H1 (cell line): ENCODE results near the gene ZDHHC16. TPM values are rescaled to one million over a fixed set of nuclear protein-coding genes. Genes with fewer than 3 reads are reported as not detected.
A peak's percentile ranks its signal among the peaks of the same experiment; 100 is the strongest.

Experiments
- CTCF ChIA-PET: fragments of 300-600 bp; sonication (Branson Sonifier 250); formaldehyde crosslinking; loops from one replicate; lab custom pipeline; 2021; ENCODE audit not compliant: partially characterized antibody; lab: Charles Lee
- POLR2A ChIA-PET: fragments of 300-600 bp; sonication (Branson Sonifier 250); formaldehyde crosslinking; loops from one replicate; lab custom pipeline; 2021; ENCODE audit warnings: inconsistent platforms; ENCODE audit not compliant: partially characterized antibody; lab: Charles Lee
- DNase-seq, 2 experiments: peaks; one replicate each; pipeline versions ENCODE4 v3.0.0 to v3.0.0-alpha.2; 2010 to 2022; ENCODE audit warnings: low spot score in 2 of 2, low read depth in 1 of 2, mixed read lengths in 1 of 2
- FAIRE-seq: peaks from 2 replicates; lab custom pipeline; 2011; peaks lifted over from hg19 to GRCh38; lab: Jason Lieb, UNC
- H2AFZ ChIP-seq: 2 replicates; pipeline ENCODE4 v1.8.1; 2012; ENCODE audit warnings: low read length, inconsistent platforms
- H2AK5ac ChIP-seq: 2 replicates; pipeline ENCODE4 v1.6.1; 2013; ENCODE audit warnings: low read depth, low read length
- H2BK120ac ChIP-seq: replicated peaks from 2 replicates; pipeline ENCODE3; 2013; ENCODE audit warnings: low read depth, low read length, inconsistent platforms
- H2BK12ac ChIP-seq: 2 replicates; pipeline ENCODE4 v1.6.1; 2013; ENCODE audit warnings: low read depth, low read length
- H2BK15ac ChIP-seq: 2 replicates; pipeline ENCODE4 v1.6.1; 2013; ENCODE audit warnings: low read length
- H2BK20ac ChIP-seq: 2 replicates; pipeline ENCODE4 v1.6.1; 2013; ENCODE audit warnings: low read length
- H2BK5ac ChIP-seq: 2 replicates; pipeline ENCODE4 v1.6.1; 2013; ENCODE audit warnings: low read depth, low read length
- H3K14ac ChIP-seq: 2 replicates; pipeline ENCODE4 v1.6.1; 2013; ENCODE audit warnings: inconsistent platforms; ENCODE audit not compliant: insufficient read length
- H3K18ac ChIP-seq: 2 replicates; pipeline ENCODE4 v1.6.1; 2013; ENCODE audit warnings: low read length; ENCODE audit errors: extremely low read depth
- H3K23ac ChIP-seq: 2 replicates; pipeline ENCODE4 v1.6.1; 2013; ENCODE audit warnings: inconsistent platforms; ENCODE audit not compliant: insufficient read length
- H3K23me2 ChIP-seq: 2 replicates; pipeline ENCODE4 v1.6.1; 2013; ENCODE audit warnings: low read depth, low read length
- H3K27ac ChIP-seq: 2 replicates; pipeline ENCODE4 v1.6.1; 2011; ENCODE audit warnings: low read depth, low read length, inconsistent platforms
- H3K27me3 ChIP-seq, 4 experiments: replicated peaks in 1 of 4; 1 replicate in 1 of 4; 2 replicates in 3 of 4; pipeline versions ENCODE4 v1.6.1 to v1.8.1; 2011 to 2013; ENCODE audit warnings: low read length in 3 of 4, mild to moderate bottlenecking in 3 of 4, inconsistent platforms in 2 of 4, mixed read lengths in 2 of 4, moderate library complexity in 1 of 4; ENCODE audit not compliant: control insufficient read depth in 3 of 4, insufficient read depth in 3 of 4; ENCODE audit errors: extremely low read depth in 1 of 4
- H3K36me3 ChIP-seq, 4 experiments: 2 replicates each; pipeline versions ENCODE4 v1.6.1 to v1.8.1; 2011 to 2013; ENCODE audit warnings: mild to moderate bottlenecking in 4 of 4, low read length in 3 of 4, moderate library complexity in 2 of 4, control low read depth in 1 of 4, inconsistent platforms in 1 of 4; ENCODE audit not compliant: insufficient read depth in 4 of 4, control insufficient read depth in 2 of 4
- H3K4ac ChIP-seq: replicated peaks from 2 replicates; pipeline ENCODE3; 2013; ENCODE audit warnings: low read length, low read depth, mixed read lengths, inconsistent platforms; ENCODE audit not compliant: insufficient read length
- H3K4me1 ChIP-seq, 4 experiments: replicated peaks in 1 of 4; 1 replicate in 1 of 4; 2 replicates in 3 of 4; pipeline versions ENCODE4 v1.6.1 to v1.8.1; 2011 to 2013; ENCODE audit warnings: low read length in 3 of 4, inconsistent platforms in 2 of 4, mixed read lengths in 1 of 4; ENCODE audit not compliant: insufficient read depth in 4 of 4, control insufficient read depth in 3 of 4
- H3K4me2 ChIP-seq, 2 experiments: 2 replicates each; pipeline versions ENCODE4 v1.6.1 to v1.8.1; 2011 to 2013; ENCODE audit warnings: low read depth in 2 of 2, low read length in 2 of 2, control low read depth in 1 of 2, inconsistent platforms in 1 of 2, mild to moderate bottlenecking in 1 of 2; ENCODE audit not compliant: insufficient read depth in 1 of 2
- H3K4me3 ChIP-seq, 4 experiments: fragments of 200-600, 300-600 bp in 1 of 4; sonication (generic), shearing (Covaris generic), sonication (Bioruptor Twin) in 1 of 4; 2 replicates each; pipeline versions ENCODE4 v1.5.1 to v1.8.1; 2011 to 2016; ENCODE audit warnings: low read length in 4 of 4, low read depth in 3 of 4, control low read depth in 2 of 4, inconsistent platforms in 2 of 4, mild to moderate bottlenecking in 2 of 4, mixed read lengths in 1 of 4, moderate library complexity in 1 of 4; ENCODE audit not compliant: insufficient read depth in 2 of 4; ENCODE audit errors: extremely low read depth in 1 of 4
- H3K56ac ChIP-seq: replicated peaks from 2 replicates; pipeline ENCODE3; 2013; ENCODE audit warnings: low read depth, mild to moderate bottlenecking, mixed read lengths, low read length, inconsistent platforms; ENCODE audit not compliant: insufficient read length
- H3K79me1 ChIP-seq: 2 replicates; pipeline ENCODE4 v1.6.1; 2013; ENCODE audit warnings: low read depth, low read length, control low read depth
- H3K79me2 ChIP-seq, 2 experiments: 2 replicates each; pipeline versions ENCODE4 v1.6.1 to v1.8.1; 2012 to 2013; ENCODE audit warnings: low read length in 2 of 2, mild to moderate bottlenecking in 2 of 2, inconsistent platforms in 1 of 2; ENCODE audit not compliant: insufficient read depth in 2 of 2, control insufficient read depth in 1 of 2
- H3K9ac ChIP-seq, 4 experiments: replicated peaks in 1 of 4; 1 replicate in 1 of 4; 2 replicates in 3 of 4; pipeline versions ENCODE4 v1.6.1 to v1.8.1; 2011 to 2013; ENCODE audit warnings: low read depth in 3 of 4, low read length in 3 of 4, control low read depth in 2 of 4, mild to moderate bottlenecking in 2 of 4, moderate library complexity in 2 of 4, inconsistent platforms in 1 of 4; ENCODE audit errors: extremely low read depth in 1 of 4
- H3K9me3 ChIP-seq, 2 experiments: 2 replicates each; pipeline versions ENCODE4 v1.6.1 to v1.8.1; 2012 to 2013; ENCODE audit warnings: mild to moderate bottlenecking in 2 of 2, moderate library complexity in 2 of 2, control low read depth in 1 of 2, inconsistent platforms in 1 of 2, low read depth in 1 of 2, low read length in 1 of 2, mixed read lengths in 1 of 2; ENCODE audit not compliant: insufficient read depth in 2 of 2
- H4K20me1 ChIP-seq, 2 experiments: replicated peaks in 1 of 2; 2 replicates each; pipeline versions ENCODE3 to v1.8.1; 2011 to 2013; ENCODE audit warnings: inconsistent platforms in 2 of 2, low read length in 2 of 2, mild to moderate bottlenecking in 1 of 2; ENCODE audit not compliant: insufficient read depth in 2 of 2, control insufficient read depth in 1 of 2
- H4K5ac ChIP-seq: 2 replicates; pipeline ENCODE4 v1.6.1; 2013; ENCODE audit warnings: low read length, low read depth, mixed read lengths, inconsistent platforms; ENCODE audit not compliant: insufficient read length
- H4K8ac ChIP-seq: 2 replicates; pipeline ENCODE4 v1.8.0; 2013; ENCODE audit warnings: mild to moderate bottlenecking, moderate library complexity, low read length, inconsistent platforms; ENCODE audit not compliant: insufficient read depth; ENCODE audit errors: extremely low read depth
- H4K91ac ChIP-seq: replicated peaks from 2 replicates; pipeline ENCODE3; 2013; ENCODE audit warnings: low read length, mixed read lengths, inconsistent platforms; ENCODE audit not compliant: insufficient read length
- BACH1 ChIP-seq: IDR thresholded peaks from 2 replicates; pipeline ENCODE4 v1.6.1; 2012; ENCODE audit warnings: low read length, improper control_type of control experiment
- CTBP2 ChIP-seq: IDR thresholded peaks from 2 replicates; pipeline ENCODE4 v1.7.0; 2011; ENCODE audit warnings: borderline replicate concordance, mild to moderate bottlenecking, moderate library complexity, mixed read lengths, low read length; ENCODE audit not compliant: insufficient read depth, insufficient read length
- E2F6 ChIP-seq: IDR thresholded peaks from 2 replicates; pipeline ENCODE4 v1.6.1; 2012; ENCODE audit warnings: inconsistent platforms
- EP300 ChIP-seq, 2 experiments: IDR thresholded peaks; 1 replicate in 1 of 2; 2 replicates in 1 of 2; pipeline ENCODE4 v1.6.1; 2011 to 2012; ENCODE audit warnings: low read depth in 2 of 2, low read length in 2 of 2, mild to moderate bottlenecking in 2 of 2, borderline replicate concordance in 1 of 2, inconsistent platforms in 1 of 2, moderate library complexity in 1 of 2
- HDAC6 ChIP-seq: IDR thresholded peaks from one replicate; pipeline ENCODE4 v1.7.1; 2012; ENCODE audit warnings: low read depth, mild to moderate bottlenecking, inconsistent platforms, low read length, moderate library complexity
- JUN ChIP-seq: IDR thresholded peaks from 2 replicates; pipeline ENCODE4 v1.6.1; 2011; ENCODE audit warnings: low read depth, mild to moderate bottlenecking, improper control_type of control experiment, low read length
- NANOG ChIP-seq: IDR thresholded peaks from 2 replicates; pipeline ENCODE4 v1.6.1; 2011; ENCODE audit warnings: low read length, low read depth, mild to moderate bottlenecking, inconsistent platforms; ENCODE audit not compliant: insufficient read depth, poor library complexity, severe bottlenecking
- SP1 ChIP-seq: IDR thresholded peaks from 2 replicates; pipeline ENCODE4 v1.6.1; 2011; ENCODE audit warnings: low read depth, low read length
- SUZ12 ChIP-seq: fragments of 200-600 bp; sonication (generic); IDR thresholded peaks from 2 replicates; pipeline ENCODE4 v1.6.1; 2012; ENCODE audit warnings: mild to moderate bottlenecking, inconsistent platforms, low read length, moderate library complexity, mixed read lengths
- TBP ChIP-seq: IDR thresholded peaks from 2 replicates; pipeline ENCODE4 v1.6.1; 2011; ENCODE audit warnings: low read depth, low read length, improper control_type of control experiment
- WGBS, 2 experiments: shearing (Covaris generic) in 1 of 2; methylation state at CpG; one replicate each; pipeline versions ENCODE4 v1.1.6 to v1.1.7; 2013 to 2015; ENCODE audit warnings: low lambda C conversion rate in 2 of 2, mixed read lengths in 2 of 2, inconsistent platforms in 1 of 2, low coverage in 1 of 2, missing lambda C conversion rate in 1 of 2; ENCODE audit not compliant: insufficient replicate concordance in 2 of 2, insufficient coverage in 1 of 2, insufficient read length in 1 of 2; ENCODE audit errors: extremely low coverage in 1 of 2, missing lambda C conversion rate in 1 of 2; 5-methylcytosine and 5-hydroxymethylcytosine counted together
- polyA plus RNA-seq, 7 experiments: library from polyadenylated mRNA; depleted of rRNA in 3 of 7; stranded (reverse) in 5 of 7; unstranded in 2 of 7; fragments of >200 nt in 5 of 7; fragments of 200-250 nt in 2 of 7; gene quantifications; 1 replicate in 5 of 7; 2 replicates in 1 of 7; 4 replicates in 1 of 7; pipeline versions ENCODE4 v1.2.1 to v1.2.3, GENCODE V29; 2011 to 2013; ENCODE audit warnings: missing spikeins in 2 of 7, mixed read lengths in 2 of 7
- total RNA-seq: library from RNA; stranded (reverse); fragmentation: NEBNext Ultra II Directional; extraction: Animal tissue kit (Norgen Biotek cat#: 25700); gene quantifications from 2 replicates; pipeline ENCODE4 v1.2.1, GENCODE V29; 2021

The ZDHHC16 gene
- total and polyA plus RNA-seq, 2 of the 8 experiments (the other 6 are each of a cell fraction or from before 2014, with no cell fraction given) = 45.9 to 108 TPM

GRCh38 chr10:97425964-97426775 is 19.8 kb upstream of the ZDHHC16 start, which contains the start of gene PGAM1:
Gene PGAM1 (plus strand): TSS chr10:97426191. CDS start chr10:97426308, 117 bp downstream.
- H3K4ac ChIP-seq = peak within 1 kb of the TSS; percentile 93
- peak within 1 kb of the TSS; percentile 91 for H4K8ac ChIP-seq
- H3K4me2 ChIP-seq = peak within 1 kb of the TSS; percentile 90 to 95
- H2AFZ ChIP-seq = peak within 1 kb of the TSS; percentile 99
- peak within 1 kb of the TSS; percentile 87 for H3K27ac ChIP-seq
- peaks cover 21 to 39% of the 10 kb centered on the region in 2 experiments for H3K79me2 ChIP-seq
- DNase-seq (peak; percentile 94 to 96), FAIRE-seq (no peak)
- peaks cover 3 to 6% (median 4%) of the 10 kb centered on the region in 4 experiments; a peak in 6 of 7 replicates for H3K4me1 ChIP-seq
- 1% methylated on average over 63 of the region's 90 CpGs; no CpG with 5 or more reads in 1 of the 2 experiments for WGBS, 2 experiments
- CTCF ChIA-PET = interaction anchor here (0.8 to 8.7 kb wide), 2 partner anchors 19 to 23 kb away, joined by 3 to 128 read pairs; no protein-coding TSS in a partner anchor
- H2AK5ac ChIP-seq = peak within 1 kb of the TSS; percentile 91
- POLR2A ChIA-PET = interaction anchor here (0.7 to 10.5 kb wide), 6 partner anchors 11 to 253 kb away, joined by 3 to 185 read pairs (median 3); partner anchors contain the start of genes EXOSC1, RRP12 and ZDHHC16
- H3K23me2 ChIP-seq = peaks cover 12% of the 10 kb centered on the region
- no peaks in the 10 kb centered on the region for H3K27me3 ChIP-seq
- peak within 1 kb of the TSS; percentile 69 to 100 (median 95) for H3K4me3 ChIP-seq
- no peaks in the 10 kb centered on the region for H3K9me3 ChIP-seq
- peak within 1 kb of the TSS; percentile 53; the same call in 1 of the 2 replicates for H2BK12ac ChIP-seq
- peak within 1 kb of the TSS; percentile 91 for H2BK120ac ChIP-seq
- peak within 1 kb of the TSS; percentile 81 to 99 (median 94) for H3K9ac ChIP-seq
- no peak within 1 kb of the TSS for H2BK15ac ChIP-seq
- H3K18ac ChIP-seq = peak within 1 kb of the TSS; percentile 97
- peak within 1 kb of the TSS; percentile 91 for H3K56ac ChIP-seq
- H3K79me1 ChIP-seq = no peaks in the 10 kb centered on the region
- peaks cover 7 to 40% (median 23%) of the 10 kb centered on the region in 4 experiments for H3K36me3 ChIP-seq
- H4K91ac ChIP-seq = peak within 1 kb of the TSS; percentile 90
- no peak within 1 kb of the TSS for H3K14ac ChIP-seq
- H4K20me1 ChIP-seq = peaks cover 8 to 9% of the 10 kb centered on the region in 2 experiments
- no peak within 1 kb of the TSS for H2BK20ac ChIP-seq
- no peak within 1 kb of the TSS for H3K23ac ChIP-seq
- peak within 1 kb of the TSS; percentile 93 for H2BK5ac ChIP-seq
- H4K5ac ChIP-seq = peak within 1 kb of the TSS; percentile 83
- TF ChIP-seq CTBP2 = no peak
- TF ChIP-seq E2F6 = peak; percentile 32
- peak; percentile 90 for TF ChIP-seq BACH1
- TF ChIP-seq EP300 (IDR thresholded peaks at IDR 0.05; ENCODE audit: borderline replicate concordance in 1 of 2, low read depth in 2 of 2, low read length in 2 of 2) = no peak
- no peak for TF ChIP-seq JUN
- TF ChIP-seq SP1 = 0 out of 2 replicates have a peak, but pooled peaks have one; percentile 20
- TF ChIP-seq SUZ12 = no peak
- TF ChIP-seq NANOG = no peak
- TF ChIP-seq HDAC6 = no peak
- peak; percentile 64 for TF ChIP-seq TBP
